Measurements from ENCODE around the gene TNN. TPM values are rescaled to one million over a fixed set of nuclear protein-coding genes. Genes with fewer than 3 reads are reported as not detected.

The TNN gene
- total RNA-seq, 1 donor from 2014 or later: not detected

DNA sequence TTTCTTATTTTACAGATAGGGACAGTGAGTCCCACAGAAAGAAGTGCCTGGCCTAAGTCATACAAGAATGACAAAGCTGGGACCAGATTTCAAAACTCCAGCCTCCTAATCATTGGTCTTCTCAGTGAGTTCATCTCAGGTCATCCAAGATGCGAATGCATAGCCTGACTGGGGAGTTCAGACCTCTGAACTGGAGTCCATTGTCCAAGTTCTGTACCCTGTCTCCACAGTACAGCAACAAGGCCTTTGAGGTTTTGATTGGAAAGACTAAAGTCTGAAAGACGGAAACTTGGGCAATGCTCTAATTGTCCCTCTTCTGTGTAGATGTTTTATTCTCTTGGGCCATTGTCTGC is 62.0 kb downstream of the TNN start:
- no peak overlapping the region for H3K4me3 Mint-ChIP-seq

DNA sequence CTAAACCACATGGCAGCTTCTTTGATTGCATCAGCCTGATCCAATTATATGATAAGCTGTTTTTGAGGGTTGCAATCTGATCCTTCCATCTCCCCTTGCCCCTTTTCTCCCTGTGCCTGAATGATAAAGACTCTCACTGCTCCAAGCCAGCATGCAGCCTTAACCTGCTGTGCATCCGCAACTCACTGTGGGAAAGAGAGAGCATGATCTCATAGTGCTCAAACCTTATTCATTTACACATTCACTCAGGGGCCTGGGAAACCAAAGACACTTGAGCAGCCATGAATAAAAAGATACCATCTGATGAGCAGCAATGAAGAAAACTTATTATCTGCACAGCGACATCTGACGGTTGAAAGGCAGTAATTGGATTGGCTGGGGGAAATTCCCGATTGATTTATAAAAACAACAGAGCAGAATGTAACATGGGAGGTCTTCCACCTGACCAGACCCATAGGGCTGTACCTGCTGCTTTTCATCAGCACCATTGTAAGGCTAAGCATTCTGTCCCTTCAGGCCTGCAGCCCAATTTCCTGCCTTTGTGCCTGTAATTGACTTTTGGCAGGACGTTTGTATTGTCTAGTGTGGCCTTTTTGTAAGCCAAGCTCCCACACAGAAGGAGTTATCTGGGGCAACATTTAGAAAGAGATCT is 62.5 kb downstream of the TNN start:
- ATAC-seq (ENCODE audit: low read depth) (no peak), DNase-seq (no peak)
- Mint-ChIP-seq H3K27me3 (peaks cover 5% of the 10 kb centered on the region), H3K4me1 (peaks cover 6% of the 10 kb centered on the region), H3K4me3 (no peak overlapping the region), H3K9me3 (no peaks in the 10 kb centered on the region), H3K27ac (no peak overlapping the region), H3K36me3 (ENCODE audit: low read depth) (no peaks in the 10 kb centered on the region)
- intact Hi-C loops (cut with micrococcal nuclease): loop anchor here (5.0 kb wide), 1 partner anchor 868 kb away; no protein-coding TSS in a partner anchor
- ChIA-PET POLR2A (no interaction called here), CTCF (interaction anchor here (1.3 kb wide), 1 partner anchor 14 kb away, joined by 3 read pairs; no protein-coding TSS in a partner anchor)
- TF ChIP-seq, protein P1, sequence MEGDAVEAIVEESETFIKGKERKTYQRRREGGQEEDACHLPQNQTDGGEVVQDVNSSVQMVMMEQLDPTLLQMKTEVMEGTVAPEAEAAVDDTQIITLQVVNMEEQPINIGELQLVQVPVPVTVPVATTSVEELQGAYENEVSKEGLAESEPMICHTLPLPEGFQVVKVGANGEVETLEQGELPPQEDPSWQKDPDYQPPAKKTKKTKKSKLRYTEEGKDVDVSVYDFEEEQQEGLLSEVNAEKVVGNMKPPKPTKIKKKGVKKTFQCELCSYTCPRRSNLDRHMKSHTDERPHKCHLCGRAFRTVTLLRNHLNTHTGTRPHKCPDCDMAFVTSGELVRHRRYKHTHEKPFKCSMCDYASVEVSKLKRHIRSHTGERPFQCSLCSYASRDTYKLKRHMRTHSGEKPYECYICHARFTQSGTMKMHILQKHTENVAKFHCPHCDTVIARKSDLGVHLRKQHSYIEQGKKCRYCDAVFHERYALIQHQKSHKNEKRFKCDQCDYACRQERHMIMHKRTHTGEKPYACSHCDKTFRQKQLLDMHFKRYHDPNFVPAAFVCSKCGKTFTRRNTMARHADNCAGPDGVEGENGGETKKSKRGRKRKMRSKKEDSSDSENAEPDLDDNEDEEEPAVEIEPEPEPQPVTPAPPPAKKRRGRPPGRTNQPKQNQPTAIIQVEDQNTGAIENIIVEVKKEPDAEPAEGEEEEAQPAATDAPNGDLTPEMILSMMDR (IDR thresholded peaks at IDR 0.05): no peak

More for the DNA sequence above, 62.0 kb downstream of the TNN start:
- Mint-ChIP-seq H3K27me3 (peaks cover 2% of the 10 kb centered on the region), H3K9me3 (no peaks in the 10 kb centered on the region), H3K27ac (no peak overlapping the region), H3K4me1 (peaks cover 5% of the 10 kb centered on the region), H3K36me3 (ENCODE audit: low read depth) (no peaks in the 10 kb centered on the region)
- ATAC-seq (ENCODE audit: low read depth): no peak
- TF ChIP-seq, protein P1 (IDR thresholded peaks at IDR 0.05): no peak
- ChIA-PET POLR2A (no interaction called here), CTCF (interaction anchor here (1.3 kb wide), 1 partner anchor 15 kb away, joined by 3 read pairs; no protein-coding TSS in a partner anchor)
- DNase-seq: no peak
- intact Hi-C loops (cut with micrococcal nuclease): loop anchor here (5.0 kb wide), 1 partner anchor 867 kb away; no protein-coding TSS in a partner anchor

DNA sequence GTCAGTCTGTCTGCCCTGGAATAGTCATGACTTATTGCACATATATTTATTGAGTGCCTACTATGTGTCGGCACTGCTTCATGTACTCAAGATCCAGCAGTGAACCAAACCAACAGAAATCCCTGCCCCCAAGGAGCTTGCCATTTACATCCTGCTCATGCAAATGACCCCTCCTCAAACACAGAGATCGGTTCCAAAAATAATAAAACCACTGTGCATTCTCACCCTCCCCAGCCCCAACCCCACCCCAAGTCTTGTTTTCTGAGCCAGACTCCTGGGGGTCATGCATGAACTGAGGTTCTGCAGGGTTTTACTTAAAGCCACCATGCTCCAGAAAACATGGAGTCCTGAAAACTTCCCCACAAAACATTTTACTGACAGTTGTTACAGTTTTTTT is 63.0 kb downstream of the TNN start:
- ATAC-seq (ENCODE audit: low read depth) (no peak), DNase-seq (no peak)
- Mint-ChIP-seq H3K36me3 (ENCODE audit: low read depth) (no peaks in the 10 kb centered on the region), H3K4me1 (peaks cover 6% of the 10 kb centered on the region), H3K27ac (no peak overlapping the region), H3K4me3 (no peak overlapping the region), H3K27me3 (peaks cover 5% of the 10 kb centered on the region), H3K9me3 (no peaks in the 10 kb centered on the region)
- TF ChIP-seq, protein P1 (IDR thresholded peaks at IDR 0.05): no peak
- ChIA-PET CTCF (no interaction called here), POLR2A (no interaction called here)
- intact Hi-C loops (cut with micrococcal nuclease): no loop called here

DNA sequence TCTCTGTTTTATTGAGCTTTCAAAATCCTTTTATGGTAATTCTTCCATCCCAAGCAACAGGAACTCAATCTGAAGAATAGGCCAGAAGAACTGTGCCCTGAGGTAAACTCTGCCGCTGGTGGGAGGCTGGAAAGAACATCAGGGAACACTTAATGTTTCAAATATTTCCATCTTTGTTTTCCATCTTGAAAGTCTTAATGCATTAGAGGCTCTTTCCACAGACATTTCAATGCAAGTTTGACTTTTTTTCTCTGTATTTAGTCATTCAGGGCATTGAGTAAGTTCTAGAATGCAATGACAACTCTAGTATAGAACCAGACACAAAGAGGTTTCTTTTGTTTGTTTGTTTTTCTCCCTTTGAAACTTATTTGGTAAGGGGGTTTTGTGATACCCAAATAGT is 63.5 kb downstream of the TNN start:
- CTCF ChIA-PET: no interaction called here
- no peak overlapping the region for H3K4me3 Mint-ChIP-seq
- H3K9me3 Mint-ChIP-seq: no peaks in the 10 kb centered on the region
- H3K27me3 Mint-ChIP-seq: peaks cover 7% of the 10 kb centered on the region
- no peak for DNase-seq
- H3K27ac Mint-ChIP-seq: no peak overlapping the region
- H3K4me1 Mint-ChIP-seq: peaks cover 6% of the 10 kb centered on the region
- intact Hi-C loops (cut with micrococcal nuclease): no loop called here
- no peaks in the 10 kb centered on the region for H3K36me3 Mint-ChIP-seq (ENCODE audit: low read depth)
- ATAC-seq (ENCODE audit: low read depth): no peak
- TF ChIP-seq, protein P1 (IDR thresholded peaks at IDR 0.05): no peak
- POLR2A ChIA-PET: no interaction called here

DNA sequence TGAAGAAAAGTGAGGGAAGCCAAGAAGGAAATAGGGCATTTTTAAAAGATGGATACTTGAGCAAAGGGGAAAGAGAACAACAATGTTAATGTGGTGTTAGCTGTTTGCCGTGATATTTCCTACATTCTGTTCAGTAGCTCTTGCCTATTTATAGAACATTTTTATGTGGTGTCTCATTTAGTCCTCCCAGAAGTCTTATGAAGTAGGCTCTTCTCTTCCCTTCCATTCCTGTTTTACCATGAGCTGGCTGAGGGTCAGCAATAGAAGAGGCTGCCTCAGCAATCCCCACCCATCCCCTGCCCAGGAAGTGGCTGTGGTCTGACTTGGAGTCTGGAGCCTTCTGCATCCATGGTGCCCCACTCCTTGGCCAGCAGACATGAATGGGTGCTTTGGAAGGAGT is 64.8 kb downstream of the TNN start:
- H3K27ac Mint-ChIP-seq: no peak overlapping the region
- H3K4me1 Mint-ChIP-seq: peaks cover 6% of the 10 kb centered on the region
- intact Hi-C loops (cut with micrococcal nuclease): no loop called here
- CTCF ChIA-PET: no interaction called here
- POLR2A ChIA-PET: no interaction called here
- no peaks in the 10 kb centered on the region for H3K9me3 Mint-ChIP-seq
- DNase-seq (no peak), ATAC-seq (ENCODE audit: low read depth) (no peak)
- no peaks in the 10 kb centered on the region for H3K36me3 Mint-ChIP-seq (ENCODE audit: low read depth)
- no peak overlapping the region for H3K4me3 Mint-ChIP-seq
- TF ChIP-seq, protein P1 (IDR thresholded peaks at IDR 0.05): no peak
- H3K27me3 Mint-ChIP-seq: peaks cover 13% of the 10 kb centered on the region

Measured in activated B cell treated with CpG ODN at 0.5 μM for 24 hours (primary cell).